CD4-positive, alpha-beta T cell treated with Interleukin-4 for 4 hours (primary cell): Measurements from ENCODE around the gene TTC39A.

ENCODE experiments used
- DNase-seq: peaks from one replicate; pipeline ENCODE4 v3.0.0-alpha.2; 2020

Gene TTC39A

DNA sequence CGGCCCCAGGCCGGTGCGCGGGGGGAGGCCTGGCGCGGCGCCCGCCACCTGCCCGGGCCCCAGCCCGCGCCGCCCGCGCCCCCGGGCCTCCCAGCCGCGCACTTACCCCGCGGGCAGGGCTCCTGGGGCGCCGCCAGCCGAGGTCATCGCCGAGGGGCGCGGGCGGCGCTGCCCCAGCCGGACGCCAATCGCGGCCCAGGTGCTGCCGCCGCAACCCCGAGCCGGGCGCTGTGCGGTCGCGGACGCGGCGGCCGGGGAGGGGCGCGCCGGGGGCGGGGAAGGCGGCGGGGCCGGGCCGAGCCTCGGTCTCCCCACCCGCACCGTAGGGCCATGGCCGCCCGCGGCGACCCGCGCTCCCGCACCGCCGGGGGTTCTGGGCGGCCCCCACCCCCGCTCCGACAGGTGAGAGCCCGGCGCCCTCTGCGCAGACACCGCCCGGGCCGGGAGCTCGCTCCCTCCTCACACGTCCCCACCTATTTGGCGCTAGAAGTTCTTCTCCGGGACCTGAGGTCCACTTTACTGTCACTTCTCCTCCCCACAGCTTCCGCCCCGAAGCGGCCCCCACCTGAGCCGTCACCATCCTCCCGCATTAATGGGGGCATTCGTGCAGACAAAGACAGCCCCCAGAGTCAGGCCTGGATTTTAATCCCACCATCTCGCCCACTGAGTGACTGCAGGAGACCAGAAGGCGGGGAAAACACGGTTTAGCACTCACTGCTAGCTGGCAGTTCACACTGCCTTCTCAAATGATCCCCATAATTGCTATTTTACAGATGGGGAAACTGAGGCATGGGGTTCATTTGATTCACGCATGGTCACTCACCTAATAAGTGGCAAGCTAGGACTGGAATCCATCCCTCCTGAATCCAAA is at the start of gene TTC39A:
TTC39A (minus strand) TSS at position 232 of the 871 bp plus-strand sequence; CDS start at position 147, 85 bp downstream.
- no peak for DNase-seq

- DNase-seq = no peak
These were observed 48.5 kb upstream of the TTC39A start for GRCh38 chr1:51378871-51379270.

DNA sequence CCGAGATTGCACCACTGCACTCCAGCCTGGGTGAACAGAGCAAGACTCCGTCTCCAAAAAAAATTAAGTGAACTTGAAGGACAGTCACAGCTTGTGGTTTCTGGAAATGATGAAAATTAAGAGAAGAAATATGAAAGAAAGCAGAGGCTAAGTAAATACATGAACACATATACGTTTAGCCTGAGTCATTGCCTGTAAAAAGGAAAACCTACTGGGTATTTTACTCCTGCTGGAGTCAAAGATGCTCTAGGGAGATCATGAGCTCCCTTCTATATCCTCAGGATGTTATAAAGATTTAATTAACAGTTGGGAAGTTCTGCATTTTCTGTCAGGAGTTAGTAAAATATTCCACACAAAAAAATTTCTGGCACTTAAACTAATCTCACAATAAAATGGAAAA is 43.5 kb upstream of the TTC39A start:
- DNase-seq = no peak

DNA sequence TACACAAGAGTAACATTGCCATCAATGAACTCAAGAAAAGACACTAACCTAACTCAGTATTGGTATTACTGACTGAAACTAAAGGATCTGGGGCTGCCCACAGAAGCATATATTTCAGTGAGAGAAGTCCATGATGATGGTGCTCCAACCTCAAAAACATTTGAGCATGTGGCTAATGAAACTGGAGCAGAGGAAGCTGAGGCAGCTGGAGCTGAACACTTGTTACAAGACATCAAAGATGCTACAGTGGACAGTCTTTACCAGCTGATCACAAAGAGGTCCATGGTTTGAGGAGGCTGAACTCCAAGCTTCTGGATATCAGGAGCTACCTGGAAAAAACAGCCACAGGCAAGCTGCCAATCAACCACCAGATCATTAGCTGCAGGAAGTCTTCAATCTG is 42.2 kb upstream of the TTC39A start:
- DNase-seq = no peak

DNA sequence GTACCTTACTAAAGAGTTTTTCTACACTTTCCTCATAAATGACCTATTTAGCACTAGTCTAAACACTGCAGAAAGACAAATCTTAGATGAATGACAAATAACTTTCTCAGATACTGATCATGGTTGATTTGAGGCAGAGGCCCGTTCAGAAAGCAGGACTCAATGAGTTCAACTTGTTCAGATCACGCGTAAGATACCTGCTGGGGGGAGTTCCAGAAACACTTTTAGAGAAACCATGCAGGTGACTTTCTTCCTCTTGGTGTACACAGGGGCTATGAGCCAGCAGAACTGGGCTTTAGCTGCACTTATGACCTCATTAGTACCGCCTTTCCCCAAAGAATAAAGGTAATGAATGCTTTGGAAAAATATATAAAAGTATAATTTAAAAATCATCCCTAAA is 38.8 kb upstream of the TTC39A start:
- DNase-seq = no peak

- DNase-seq = no peak
These were observed 35.4 kb upstream of the TTC39A start for GRCh38 chr1:51365774-51366173.

DNA sequence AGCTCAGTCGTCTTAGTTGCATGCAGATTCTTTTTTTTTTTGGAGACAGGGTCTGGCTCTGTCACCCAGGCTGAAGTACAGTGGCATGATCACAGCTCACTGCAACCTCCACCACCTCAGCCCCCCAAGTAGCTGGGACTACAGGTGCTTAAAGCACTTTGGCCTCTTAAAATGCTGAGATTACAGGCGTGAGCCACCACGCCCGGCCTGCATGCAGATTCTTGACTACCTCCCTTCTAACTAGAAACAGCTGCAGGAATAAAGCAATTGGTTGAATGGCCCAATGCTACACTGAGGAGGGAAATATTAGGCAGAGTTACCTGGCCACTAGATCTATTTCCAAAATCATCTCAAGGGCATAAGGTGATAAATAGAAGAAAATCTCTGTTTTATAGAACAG is 29.5 kb upstream of the TTC39A start:
- no peak for DNase-seq

- DNase-seq = no peak
These were observed 25.0 kb upstream of the TTC39A start for GRCh38 chr1:51355382-51355781.

GRCh38 chr1:51354416-51354815 is 24.1 kb upstream of the TTC39A start:
- DNase-seq = no peak

GRCh38 chr1:51351907-51352306 is 21.5 kb upstream of the TTC39A start:
- no peak for DNase-seq

- no peak for DNase-seq
These were observed 19.5 kb upstream of the TTC39A start for GRCh38 chr1:51349862-51350261.

DNA sequence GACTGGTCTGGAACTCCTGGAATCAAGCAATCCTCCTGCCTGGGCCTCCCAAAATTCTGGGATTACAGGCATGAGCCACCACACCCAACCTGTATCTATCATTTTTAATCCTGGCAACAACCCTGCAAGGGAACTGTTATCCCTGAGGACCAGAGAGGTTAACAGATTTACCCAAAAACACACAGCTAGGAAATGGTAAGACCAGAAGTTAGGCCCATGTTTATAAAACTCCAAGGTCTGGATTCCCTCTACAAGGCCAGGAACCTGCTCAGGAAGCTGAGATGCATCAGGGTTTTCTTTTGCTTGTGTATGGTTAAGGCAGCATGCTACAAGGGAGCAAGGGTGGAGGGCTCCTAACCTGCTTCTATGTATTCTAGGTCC is 17.8 kb upstream of the TTC39A start:
- no peak for DNase-seq

GRCh38 chr1:51347398-51348146 is 17.2 kb upstream of the TTC39A start:
- no peak for DNase-seq

GRCh38 chr1:51346086-51346942 is 16.0 kb upstream of the TTC39A start:
- no peak for DNase-seq

DNA sequence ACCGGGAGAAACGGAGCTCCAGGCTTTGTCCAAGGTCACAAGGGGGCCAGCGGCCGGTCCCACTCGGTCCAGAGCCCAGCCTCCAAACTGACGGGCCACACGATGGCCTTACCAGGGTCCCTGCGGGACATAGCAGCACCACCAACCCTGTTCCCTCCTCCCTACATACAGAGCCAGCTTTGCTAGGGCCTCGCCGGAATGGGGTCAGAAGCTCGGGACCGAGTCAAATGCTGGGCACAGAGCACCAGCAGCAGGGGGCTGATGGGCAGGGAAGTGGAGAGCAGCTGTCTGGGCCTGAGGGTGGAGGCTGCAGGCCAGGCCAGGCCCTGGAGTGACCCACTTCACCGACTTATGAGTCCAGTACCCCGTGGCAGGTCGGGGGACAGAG is 14.9 kb upstream of the TTC39A start:
- no peak for DNase-seq

- no peak for DNase-seq
These were observed 14.4 kb upstream of the TTC39A start for GRCh38 chr1:51344602-51345299.

DNA sequence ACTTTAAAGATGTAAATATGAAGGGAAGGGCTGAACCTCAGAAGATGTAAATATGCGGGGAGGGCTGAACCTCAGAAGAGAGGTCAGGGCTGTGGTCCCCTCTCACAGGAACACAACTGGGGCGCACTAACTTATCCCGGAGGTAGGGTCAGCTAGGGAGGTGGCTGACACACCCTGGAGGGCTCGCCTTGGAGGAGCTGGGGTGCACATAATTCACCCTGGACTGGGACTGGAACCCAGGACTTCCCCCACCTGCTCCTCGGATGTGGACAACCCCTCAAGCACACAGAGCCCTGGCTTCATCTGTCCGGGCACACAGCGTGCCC is 13.9 kb upstream of the TTC39A start:
- DNase-seq = no peak

DNA sequence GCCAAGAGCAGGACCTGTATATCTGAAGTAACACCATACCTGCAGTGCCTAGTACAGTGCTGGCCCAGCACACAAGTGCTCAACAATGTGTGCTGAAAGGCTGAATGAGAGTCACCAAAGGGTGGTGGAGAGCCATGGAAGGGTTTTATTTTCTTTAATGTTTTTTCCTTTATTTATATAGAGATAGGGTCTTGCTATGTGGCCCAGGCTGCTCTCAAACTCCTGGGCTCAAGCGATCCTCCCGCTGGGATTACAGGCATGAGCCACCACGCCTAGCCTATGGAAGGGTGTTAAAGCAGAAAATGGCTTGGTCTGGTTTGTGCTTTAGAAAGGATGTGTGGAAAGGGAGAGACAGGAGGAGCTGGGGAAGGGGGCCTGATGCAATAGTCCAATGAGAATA is 13.3 kb upstream of the TTC39A start:
- DNase-seq = no peak

GRCh38 chr1:51342591-51343206 is 12.3 kb upstream of the TTC39A start:
- DNase-seq = no peak

- no peak for DNase-seq
These were observed 11.6 kb upstream of the TTC39A start for GRCh38 chr1:51341876-51342496.

DNA sequence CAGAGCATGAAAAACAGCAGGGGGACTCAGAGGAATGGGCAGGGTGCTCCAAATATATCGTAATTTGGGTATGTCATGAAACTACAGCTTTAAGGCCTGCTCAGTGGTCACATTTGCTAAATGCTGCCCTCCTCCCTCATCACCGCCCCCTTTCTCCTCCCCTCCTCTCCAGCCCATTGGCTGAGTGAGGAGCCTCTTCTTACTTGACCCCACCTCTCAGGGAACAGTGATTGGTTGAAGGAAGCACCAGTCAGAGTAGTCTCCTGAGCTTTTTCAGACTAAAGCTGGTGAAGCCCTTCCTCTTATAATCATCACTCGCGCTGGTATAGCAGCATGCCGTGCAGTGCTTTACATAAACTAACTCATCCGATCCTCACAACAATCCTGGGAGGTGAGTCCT is 10.0 kb upstream of the TTC39A start:
- no peak for DNase-seq

GRCh38 chr1:51336711-51337110 is 6.3 kb upstream of the TTC39A start:
- DNase-seq = no peak
